GM18499 (cell line): ENCODE results near the gene CEP170B.
"Not testable (repeated sequence)": the region's sequence is repeated elsewhere in the genome, so short reads cannot be mapped to it uniquely, and the experiment has no call there.

Source experiments
- ATAC-seq: cut with Tn5 transposase; IDR thresholded peaks from one replicate; pipeline ENCODE4 v1.9.1; 2021; ENCODE audit warnings: moderate number of reproducible peaks; ENCODE audit not compliant: insufficient read depth, unreplicated experiment

CEP170B gene

DNA sequence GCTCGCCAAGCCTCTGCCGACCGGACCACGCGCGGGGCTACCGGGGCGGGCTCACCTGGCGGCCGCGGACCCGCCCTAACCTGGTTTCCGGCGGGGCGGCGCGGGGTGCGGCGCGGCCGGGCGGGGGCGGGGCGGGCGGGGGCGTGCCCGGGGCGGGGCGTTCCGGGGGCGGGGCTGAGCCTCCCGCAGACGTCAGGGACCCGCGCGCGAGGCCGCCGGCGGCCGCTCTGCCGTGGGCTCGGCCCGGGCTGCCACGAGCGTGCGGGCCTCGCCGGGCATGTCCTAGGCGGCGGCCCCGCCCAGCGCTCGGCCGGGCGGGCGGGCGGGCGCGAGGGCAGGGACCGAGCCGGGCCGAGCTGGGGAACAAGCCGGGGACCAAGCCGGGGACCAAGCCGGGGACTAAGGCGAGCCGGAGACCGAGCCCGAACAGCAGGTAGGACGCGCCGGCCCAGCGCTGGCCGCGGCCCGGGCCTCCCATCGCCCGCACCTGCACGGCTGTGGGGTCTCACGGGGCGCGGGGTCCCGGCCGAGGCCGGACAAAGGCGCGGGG, at the start of gene CEP170B:
Gene CEP170B (plus strand): TSS at position 188 of the 550 bp plus-strand sequence. CDS start 3,183 bp downstream, outside the sequence.
- no peak for ATAC-seq

DNA sequence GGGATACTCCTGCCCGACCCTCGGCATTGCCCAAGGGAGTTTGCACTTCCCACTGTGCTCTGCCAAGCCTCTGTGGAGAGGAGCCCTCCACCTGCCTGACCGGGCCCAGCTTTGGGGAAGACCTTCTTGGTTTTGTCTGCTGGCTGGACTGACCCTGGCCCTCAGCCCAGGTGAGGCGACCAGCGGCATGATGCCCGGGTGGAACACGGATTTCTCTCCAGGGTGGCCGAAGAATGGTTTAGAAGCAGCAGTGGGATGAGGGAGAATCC, 48.5 kb upstream of the CEP170B start:
- ATAC-seq: no peak

DNA sequence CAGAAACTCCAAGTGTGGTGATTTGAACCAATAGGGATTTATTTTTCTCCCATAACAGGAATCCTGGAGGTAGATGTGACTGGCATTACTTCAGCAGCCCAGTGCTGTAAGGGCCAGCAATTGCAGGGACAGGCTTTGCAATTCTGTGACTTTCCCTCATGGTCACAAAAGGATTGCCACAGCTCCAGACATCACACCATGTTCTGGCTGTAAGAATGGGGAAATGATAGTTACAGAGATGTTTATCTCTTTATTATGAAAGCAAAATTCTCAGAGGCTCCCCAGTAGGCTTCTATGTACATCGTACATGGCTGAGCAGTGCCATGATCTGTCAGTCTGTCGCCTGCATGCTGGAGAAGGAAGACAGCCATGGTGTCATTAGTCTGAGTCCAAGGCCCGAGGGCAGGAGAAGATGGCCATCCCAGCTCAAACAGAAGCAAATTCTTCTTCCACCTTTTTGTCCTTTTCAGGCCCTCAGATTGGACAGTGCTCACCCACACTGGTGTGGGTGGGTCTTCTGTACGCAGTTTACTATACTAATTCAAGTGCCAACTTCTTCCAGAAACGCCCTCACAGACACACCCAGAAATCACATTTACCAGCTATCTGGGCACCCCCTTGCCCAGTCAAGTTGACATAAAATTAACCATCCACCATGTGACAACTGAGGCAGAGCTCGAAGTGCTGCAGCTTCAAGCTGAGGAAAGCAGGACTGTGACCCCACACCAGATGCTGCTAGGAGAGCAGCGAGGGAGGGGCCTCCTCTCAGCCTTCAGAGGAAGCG, 46.9 kb upstream of the CEP170B start:
- ATAC-seq: no peak

DNA sequence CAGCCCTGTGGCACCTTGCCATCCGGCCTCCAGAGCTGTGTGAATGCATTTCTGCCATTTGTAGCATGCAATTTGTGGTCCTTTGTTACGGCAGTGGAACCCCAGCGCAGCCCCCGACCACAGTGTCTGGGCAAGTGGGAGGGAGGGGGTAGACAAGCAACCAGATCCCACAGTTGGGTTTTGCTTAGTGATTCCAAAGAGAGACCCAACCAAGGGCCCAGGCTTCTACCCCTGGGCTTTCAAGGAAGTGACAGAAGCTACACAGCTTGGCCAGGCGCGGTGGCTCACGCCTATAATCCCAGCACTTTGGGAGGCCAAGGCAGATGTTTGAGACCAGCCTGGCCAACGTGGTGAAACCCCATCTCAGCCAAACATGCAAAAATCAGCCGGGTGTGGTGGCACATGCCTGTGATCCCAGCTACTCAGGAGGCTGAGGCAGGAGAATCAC, 46.3 kb upstream of the CEP170B start:
- ATAC-seq: no peak

DNA sequence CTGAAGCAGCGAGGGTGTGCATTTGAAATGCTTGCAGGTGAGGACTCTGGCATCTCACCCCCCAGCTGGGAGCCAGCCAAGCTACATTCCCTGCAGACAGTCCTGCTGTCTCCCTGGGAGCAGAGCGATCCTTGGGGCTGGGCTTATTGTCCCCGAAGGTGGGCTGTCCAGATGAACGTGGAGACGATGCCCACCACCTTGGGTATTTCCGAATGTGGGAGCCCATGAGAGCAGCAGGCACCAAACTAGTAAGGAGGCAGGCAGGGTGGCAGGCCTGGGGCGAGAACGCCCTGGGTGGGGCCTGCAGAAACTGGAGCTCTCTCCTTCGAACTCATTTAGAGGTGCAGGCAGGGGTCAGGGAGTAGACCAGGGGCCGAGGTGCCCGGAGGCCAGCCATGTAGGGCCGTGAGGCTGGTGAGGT, 45.7 kb upstream of the CEP170B start:
- no peak for ATAC-seq

DNA sequence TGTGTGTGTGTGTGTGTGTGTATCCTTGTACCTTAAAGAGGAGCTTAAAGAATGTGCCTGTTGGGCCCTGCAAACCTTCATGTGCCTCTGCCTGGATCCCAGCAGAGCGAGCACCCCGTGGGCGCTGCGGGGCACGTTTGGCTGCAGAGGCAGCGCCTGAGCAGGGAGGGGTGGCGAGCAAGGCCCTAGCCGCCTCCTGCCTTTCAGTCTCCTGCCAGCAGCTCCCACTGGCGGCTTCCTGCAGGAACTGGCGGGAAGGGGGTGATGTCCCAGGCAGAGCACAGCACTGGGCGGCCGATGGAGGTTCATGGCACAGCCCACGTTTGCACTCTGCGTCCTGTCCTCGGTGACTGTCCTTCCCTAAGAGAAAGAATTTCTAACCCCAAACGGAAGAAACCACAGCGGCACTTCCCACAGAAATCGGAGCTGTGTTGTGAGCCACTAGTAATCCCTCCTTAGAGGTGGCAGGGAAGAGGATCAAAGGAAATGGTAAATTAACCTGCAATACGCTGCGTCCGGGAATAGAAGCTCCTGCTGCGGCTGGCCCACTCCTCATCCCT, 44.3 kb upstream of the CEP170B start:
- ATAC-seq: no peak

DNA sequence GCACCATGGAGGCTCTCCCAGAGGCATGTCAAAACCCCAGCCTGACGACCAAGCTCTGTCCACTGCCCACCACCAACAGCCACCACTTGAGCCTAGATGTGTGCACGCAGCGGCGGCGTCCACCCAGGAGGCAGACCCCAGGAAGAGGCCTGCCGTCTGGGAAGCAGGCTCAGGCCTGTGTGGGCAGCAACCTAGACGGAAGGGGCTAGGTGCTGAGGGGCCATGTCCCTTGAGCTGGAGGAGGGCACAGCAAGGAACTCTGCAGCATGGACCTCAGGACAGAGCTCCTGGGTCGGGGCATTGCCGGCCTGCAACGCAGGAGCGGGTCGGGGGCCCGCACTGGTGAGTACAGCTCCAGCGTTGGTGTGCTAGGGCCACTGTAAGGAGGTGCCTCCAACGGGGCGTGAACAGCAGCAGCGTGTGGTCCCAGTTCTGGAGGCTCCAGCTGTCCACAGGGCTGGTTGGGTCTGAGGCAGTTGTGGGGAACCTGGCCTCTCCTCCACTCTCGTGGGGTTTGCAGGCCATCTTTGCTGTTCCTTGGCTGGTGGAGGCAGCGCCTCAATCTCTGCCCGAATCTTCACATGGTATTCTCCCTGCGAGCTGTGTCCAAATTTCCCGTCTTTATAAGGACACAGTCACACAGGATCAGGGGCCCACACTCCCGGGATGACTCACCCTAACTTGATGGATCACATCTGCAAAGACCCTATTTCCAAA, 43.7 kb upstream of the CEP170B start:
- no peak for ATAC-seq

DNA sequence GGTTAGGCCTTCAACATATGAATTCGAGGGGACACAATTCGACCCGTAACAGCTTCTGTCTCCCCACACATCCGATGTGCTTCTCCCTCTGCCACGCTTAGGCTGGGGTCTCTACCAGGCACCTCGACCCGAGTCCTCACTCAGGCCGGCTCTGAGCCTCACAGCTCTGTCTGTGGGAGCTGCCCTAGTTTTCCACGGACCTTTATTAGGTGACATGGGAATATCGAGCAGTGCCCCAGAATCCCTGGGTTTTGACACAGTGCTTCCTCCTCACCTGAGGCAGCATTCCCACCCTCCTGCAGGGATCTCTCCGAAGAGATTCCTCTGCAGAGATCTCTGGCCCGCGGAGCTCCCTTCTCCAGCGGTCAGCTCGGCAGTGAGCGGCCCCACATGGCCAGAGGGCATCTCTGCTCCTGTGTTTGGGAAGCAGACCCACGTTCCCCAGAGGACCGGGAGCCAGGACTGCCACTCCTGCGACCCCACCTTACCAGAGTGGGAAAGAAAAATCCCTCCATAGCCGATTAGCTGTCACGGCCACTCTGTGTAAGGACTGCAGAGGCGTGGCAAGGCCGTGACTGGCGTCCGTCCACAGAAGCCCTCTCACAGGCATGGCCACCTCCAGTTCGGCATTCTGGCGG, 43.0 kb upstream of the CEP170B start:
- no peak for ATAC-seq

DNA sequence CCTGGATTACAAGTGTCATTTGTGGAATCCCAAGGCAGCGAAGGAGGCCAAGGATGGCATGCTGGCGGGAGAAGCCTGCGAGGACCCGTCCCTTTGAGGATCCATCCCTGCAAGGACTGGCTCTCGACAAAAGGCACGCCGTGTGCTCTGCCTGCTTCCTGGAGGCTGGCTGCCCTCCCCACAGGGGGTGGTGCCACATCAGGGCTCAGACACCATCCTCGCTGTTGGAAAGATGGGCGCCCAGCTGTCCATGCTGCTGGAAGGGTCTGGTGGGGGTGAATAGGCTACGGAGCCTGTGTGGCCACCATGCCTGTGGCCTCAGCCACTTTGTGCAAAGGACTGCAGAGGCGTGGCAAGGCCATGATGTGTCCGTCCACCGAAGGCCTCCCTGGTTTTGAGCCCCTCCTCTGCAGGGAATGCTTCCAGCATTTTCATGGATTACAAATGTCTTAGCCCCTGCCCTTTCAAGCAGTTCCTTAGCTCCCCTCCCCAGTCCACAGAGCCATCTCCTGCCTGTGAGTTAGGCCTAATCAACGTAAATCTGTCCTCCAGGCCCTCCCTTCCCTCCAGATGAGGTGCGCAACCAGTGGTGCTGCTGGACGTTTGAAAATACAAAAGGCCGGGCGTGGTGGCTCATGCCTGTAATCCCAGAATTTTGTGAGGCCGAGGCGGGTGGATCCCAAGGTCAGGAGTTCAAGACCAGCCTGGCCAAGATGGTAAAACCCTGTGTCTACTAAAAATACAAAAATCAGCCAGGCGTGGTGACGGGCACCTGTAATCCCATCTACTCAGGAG, 42.0 kb upstream of the CEP170B start:
- no peak for ATAC-seq

DNA sequence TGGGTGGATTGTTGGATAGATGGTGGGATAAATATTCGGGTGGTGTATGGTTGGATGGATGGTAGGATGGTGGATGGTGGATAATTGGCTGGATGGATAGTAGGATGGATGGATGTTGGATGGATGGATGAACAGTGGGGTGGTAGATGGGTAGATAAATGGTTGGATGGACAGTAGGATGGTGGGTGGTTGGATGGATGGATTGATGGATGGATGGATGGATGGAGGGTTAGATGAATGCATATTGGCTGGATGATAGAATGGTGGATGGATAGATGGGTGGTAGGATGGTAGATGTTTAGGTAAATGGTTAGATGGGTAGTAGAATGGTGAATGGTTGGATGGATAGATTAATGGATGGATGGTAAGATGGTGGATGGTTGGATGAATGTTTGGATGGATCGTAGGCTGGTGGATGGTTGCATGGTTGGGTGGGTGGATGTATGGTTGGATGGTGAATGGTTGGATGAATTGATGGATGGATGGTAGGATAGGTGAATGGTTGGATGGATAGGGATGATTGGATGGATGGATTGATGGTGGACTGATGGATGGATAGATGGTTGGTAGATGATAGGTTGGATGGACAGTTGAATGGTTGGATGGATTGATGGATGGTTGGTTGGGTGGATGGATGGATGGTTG, 40.6 kb upstream of the CEP170B start:
- no peak for ATAC-seq

DNA sequence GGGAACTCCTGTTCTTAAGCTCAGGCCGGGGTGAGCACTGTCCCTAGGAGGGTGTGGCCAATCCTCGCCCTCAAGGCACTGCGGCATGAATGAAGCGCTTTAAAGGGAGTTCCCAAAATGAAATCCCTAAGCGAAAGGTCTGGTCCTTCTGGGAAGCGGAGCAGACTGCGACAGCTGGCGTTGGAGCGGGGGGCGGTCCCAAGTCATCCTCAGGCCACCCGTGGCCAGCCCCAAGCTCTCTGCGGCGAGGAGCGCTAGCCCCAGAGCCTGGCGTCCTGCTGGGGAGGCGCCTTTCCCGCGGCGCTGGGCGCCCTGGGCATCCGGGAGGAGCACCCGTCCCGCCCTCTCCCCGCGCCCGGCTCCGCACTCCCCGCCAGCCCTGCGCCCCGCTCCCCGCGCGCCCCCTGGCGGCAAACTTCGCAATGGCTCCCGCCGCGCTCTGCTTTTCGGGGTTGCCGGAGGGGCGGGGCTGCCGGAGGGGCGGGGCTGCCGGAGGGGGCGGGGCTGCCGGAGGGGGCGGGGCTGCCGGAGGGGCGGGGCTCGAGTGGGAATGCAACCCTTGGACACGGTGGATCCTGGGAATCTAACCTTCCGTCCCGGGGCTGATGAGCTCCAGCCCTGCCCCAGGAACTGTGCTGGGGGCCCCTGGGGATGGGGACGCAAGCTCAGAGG, 38.7 kb upstream of the CEP170B start:
- ATAC-seq: no peak

DNA sequence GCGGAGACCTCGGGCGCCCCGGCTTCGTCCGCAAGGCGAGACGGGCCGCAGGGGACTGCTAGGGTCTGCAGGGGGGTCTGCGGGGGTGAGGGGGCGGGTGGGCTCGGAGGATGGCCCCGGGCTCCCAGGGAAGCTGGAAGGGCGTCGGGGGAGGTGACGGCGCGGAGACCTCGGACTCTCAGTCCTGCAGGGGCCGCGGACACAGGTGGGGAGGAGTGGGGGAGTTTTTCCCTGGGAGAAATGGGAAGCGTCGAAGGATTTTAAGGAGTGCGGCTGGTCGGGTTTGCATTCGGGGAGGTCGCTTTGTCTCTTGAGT, 38.2 kb upstream of the CEP170B start:
- no peak for ATAC-seq

DNA sequence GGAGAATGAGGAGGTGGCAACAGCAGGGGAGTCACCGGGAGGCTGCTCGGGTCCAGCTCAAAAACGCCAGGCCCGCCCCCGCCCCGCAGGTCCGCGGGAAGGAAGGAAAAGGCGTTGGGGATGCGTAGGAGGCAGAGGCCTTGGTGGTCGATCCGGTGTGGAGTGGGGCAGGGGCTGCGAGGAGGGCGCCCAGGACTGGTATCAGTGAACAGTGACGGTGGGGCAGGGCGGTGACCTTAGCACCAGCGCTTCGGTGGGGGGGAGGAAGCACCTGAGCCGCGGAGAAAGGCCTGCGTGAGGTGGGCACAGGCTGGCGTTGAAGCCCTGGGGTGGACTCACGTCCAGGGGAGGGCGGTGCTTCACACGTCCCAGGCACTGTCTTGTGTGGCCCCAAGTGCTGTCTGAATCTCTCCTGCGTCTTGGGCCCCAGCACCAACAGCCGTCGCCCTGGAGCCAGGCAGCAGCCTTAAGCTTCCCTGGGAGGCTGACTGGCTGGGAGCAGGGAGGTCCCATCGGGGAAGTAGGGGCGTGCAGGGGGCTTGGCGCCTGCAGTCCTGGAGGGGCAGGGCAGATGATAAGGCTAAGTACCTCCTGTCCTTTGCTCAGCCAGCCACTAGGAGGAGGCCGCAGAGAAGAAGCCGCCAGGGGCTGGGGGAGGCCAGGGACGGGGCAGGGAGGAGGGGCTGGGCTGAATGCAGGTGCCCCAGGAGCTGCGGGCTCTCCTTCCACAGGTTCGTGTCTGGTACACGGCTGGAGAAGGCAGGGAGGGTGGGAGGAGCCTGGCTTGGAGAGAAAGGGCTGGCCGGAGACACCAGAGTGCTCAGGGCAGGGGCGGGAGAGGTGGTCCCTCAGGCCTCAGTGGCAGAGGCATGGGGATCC, 37.7 kb upstream of the CEP170B start:
- ATAC-seq: no peak

DNA sequence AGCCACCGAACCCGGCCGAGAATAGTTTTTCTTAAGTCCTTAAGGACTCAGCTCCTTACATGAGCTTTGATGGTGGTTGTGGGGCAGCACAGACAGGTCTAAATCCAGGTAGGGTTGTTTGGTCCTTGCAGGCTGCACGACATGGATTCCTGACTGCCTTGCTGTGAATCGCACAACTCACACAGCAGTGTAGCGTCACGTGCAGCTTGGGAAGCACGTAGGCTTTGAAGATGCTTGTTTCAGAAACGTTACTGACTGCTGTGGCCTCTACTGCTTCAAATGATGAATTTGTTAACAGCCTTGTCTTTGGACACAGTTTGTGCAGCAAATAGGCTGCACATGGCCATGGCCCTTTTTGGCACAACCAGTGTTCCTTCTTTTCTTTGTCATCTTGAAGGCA, 34.3 kb upstream of the CEP170B start:
- ATAC-seq: no peak

DNA sequence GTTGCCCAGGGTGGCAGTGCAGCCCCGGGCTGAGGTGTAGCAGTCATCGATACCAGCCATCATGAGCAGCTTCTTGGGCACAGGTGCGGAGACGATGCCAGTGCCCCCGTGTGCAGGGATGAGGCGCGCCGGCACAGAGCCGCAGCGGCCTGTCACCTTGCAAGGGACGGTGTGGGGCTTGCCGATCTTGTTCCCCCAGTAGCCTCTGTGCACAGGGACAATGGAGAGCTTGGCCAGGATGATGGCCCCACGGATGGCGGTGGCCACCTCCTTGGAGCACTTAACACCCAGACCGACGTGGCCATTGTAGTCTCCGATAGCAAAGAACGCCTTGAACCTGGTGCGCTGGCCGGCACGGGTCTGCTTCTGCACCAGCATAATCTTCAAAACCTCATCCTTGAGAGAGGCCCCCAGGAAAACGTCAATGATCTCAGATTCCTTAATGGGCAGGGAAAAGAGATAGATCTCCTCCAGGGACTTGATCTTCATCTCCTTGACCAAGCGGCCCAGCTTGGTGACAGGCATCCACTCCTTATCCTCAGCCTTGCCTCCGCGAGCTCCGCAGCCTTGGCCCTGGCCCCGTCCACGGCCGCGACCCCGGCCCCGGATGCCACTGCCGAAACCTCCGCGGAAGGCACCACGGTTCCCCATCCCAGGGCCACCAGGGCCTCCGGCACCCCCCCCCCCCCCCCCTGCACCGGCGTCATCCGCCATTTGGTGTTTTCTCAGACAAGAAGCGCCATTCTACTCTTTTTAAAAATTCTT, 28.7 kb upstream of the CEP170B start:
- ATAC-seq: not testable (repeated sequence)

DNA sequence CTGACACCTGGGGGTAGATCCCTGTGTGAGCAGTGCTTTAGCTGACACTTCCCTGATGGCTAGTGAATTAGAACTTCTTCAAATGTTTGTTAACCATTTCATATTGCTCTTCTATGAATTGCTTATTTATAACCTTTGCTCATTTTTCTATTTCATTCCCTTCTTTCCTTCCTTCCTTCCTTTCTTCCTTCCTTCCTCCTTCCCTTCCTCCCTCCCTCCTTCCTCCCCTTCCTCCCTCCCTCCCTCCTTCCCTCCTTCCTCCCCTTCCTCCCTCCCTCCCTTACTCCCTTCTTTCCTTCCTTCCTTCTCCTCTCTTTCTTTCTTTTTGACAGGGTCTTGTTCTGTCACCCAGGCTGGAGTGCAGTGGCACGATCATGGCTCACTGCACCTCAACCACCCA, 23.3 kb upstream of the CEP170B start:
- no peak for ATAC-seq

DNA sequence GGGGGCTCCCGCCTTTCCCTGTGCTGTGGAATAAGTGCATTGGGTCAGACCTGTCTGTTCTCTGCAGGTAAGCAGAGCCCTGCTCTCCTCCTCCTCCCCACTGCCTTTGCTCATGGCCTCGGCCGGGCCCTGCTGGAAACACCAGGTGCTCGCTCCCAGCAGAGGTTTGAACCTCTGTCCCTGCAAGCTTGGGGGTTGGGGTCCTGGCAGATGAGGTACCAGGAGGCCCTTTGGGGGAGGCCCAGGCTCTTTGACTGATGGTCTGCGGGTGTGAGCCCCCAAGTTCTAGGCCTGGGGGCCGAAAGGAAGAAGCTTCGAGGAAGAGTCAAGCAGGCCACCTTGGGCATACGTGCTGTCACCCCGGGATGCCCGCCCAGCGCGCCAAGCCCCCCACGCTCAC, 22.1 kb upstream of the CEP170B start:
- ATAC-seq: no peak
